Measurements from ENCODE around the gene DUSP8. TPM values are rescaled to one million over a fixed set of nuclear protein-coding genes. Genes with fewer than 3 reads are reported as not detected.

DUSP8 gene
- total and polyA plus RNA-seq, 4 donors = 2.0 to 17.0 (median 6.3) TPM

DNA sequence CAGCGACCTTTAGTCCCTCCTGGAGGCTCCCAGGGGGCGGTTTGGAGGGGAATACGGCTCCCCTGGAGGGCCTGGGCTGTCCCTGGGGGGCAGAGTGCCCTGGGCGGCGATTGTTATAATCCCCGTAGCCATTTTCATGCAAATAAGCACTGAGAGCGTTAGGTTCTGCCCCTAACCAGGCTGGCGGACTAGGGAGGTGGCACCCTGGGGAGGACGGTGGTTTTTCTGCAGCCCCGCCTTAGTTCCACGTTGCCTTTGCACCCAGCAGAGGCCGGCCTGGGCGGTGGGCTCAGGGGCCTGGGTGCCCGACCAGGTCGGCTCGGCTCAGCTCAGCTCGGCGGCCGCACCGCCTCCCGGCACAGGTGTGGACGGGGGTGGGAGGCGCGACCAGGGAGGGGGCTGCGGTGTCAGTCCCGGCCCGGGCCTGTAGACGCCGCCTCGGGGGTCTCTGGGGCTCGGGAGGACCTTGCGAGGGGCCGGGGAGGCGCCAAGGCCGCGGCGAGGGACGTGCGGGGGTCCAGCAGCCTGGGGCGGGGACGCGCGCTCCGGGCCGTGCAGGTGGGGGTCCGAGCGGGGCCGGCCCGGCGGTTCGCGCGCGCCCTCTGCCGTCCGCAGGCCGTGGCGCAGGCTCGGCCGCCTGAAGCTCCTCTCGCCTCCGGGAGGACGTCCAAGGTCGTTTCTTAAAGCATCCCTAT is 2.3 kb upstream of the DUSP8 start:
- WGBS, 2 donors = 1 to 2% methylated on average over 33 to 64 of the region's 64 CpGs
- H3K9me3 ChIP-seq (ENCODE audit: control insufficient read depth in 4 of 4, insufficient read depth in 3 of 4, low read length in 3 of 4) = peaks cover 0 to 6% (median 2%) of the 10 kb centered on the region in 4 donors
- no peak overlapping the region for H3K9ac ChIP-seq (ENCODE audit: insufficient read depth in 1 of 2, low read length in 2 of 2)
- H3K27me3 ChIP-seq (ENCODE audit: control insufficient read depth in 3 of 3, insufficient read depth in 3 of 3, low read length in 2 of 3) = peaks cover 0 to 30% (median 19%) of the 10 kb centered on the region in 3 donors
- TF ChIP-seq, protein P1, sequence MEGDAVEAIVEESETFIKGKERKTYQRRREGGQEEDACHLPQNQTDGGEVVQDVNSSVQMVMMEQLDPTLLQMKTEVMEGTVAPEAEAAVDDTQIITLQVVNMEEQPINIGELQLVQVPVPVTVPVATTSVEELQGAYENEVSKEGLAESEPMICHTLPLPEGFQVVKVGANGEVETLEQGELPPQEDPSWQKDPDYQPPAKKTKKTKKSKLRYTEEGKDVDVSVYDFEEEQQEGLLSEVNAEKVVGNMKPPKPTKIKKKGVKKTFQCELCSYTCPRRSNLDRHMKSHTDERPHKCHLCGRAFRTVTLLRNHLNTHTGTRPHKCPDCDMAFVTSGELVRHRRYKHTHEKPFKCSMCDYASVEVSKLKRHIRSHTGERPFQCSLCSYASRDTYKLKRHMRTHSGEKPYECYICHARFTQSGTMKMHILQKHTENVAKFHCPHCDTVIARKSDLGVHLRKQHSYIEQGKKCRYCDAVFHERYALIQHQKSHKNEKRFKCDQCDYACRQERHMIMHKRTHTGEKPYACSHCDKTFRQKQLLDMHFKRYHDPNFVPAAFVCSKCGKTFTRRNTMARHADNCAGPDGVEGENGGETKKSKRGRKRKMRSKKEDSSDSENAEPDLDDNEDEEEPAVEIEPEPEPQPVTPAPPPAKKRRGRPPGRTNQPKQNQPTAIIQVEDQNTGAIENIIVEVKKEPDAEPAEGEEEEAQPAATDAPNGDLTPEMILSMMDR (IDR thresholded peaks at IDR 0.05; ENCODE audit: control extremely low read depth, extremely low read depth) = peak; percentile 80
- DNase-seq (peak; percentile 52 to 67 (median 66)), ATAC-seq (ENCODE audit: insufficient read depth, low FRiP score) (peak; percentile 71)
- H3K27ac ChIP-seq (ENCODE audit: low read depth in 1 of 2, low read length in 1 of 2) = peak overlapping the region; percentile 60 to 63
- H3K4me1 ChIP-seq (ENCODE audit: control insufficient read depth in 5 of 5, insufficient read depth in 5 of 5, low read length in 5 of 5) = peaks cover 0 to 5% (median 0%) of the 10 kb centered on the region in 5 donors
- H3K36me3 ChIP-seq (ENCODE audit: control insufficient read depth in 4 of 4, insufficient read depth in 4 of 4, low read length in 4 of 4) = no peaks in the 10 kb centered on the region
- no peak overlapping the region for H3K4me3 ChIP-seq

DNA sequence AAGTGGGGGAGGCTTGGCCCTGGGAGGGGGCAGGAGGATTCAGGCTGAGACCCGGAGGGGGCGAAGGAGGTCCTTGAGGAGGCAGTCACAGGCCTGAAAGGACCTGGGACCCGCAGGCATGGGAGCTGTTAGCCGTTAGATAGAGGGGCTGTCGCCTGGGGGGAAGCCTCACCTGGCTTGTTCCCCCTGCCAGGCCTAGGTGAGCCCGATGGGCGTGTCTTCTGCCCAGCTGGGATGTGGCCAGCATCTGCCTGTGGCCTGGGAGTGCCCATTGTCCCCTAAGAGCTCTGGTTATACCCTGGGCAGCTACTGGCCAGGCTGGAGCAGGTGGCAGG is 1.8 kb upstream of the DUSP8 start:
- peak overlapping the region; percentile 60 to 63 for H3K27ac ChIP-seq (ENCODE audit: low read depth in 1 of 2, low read length in 1 of 2)
- peaks cover 0 to 34% (median 22%) of the 10 kb centered on the region in 3 donors for H3K27me3 ChIP-seq (ENCODE audit: control insufficient read depth in 3 of 3, insufficient read depth in 3 of 3, low read length in 2 of 3)
- WGBS, 2 donors = 11 to 16% methylated on average over 7 of the region's 7 CpGs
- no peaks in the 10 kb centered on the region for H3K36me3 ChIP-seq (ENCODE audit: control insufficient read depth in 4 of 4, insufficient read depth in 4 of 4, low read length in 4 of 4)
- ATAC-seq (ENCODE audit: insufficient read depth, low FRiP score) = no peak
- H3K9ac ChIP-seq (ENCODE audit: insufficient read depth in 1 of 2, low read length in 2 of 2) = no peak overlapping the region
- H3K4me3 ChIP-seq = no peak overlapping the region
- H3K4me1 ChIP-seq (ENCODE audit: control insufficient read depth in 5 of 5, insufficient read depth in 5 of 5, low read length in 5 of 5) = peaks cover 0 to 5% (median 0%) of the 10 kb centered on the region in 5 donors
- TF ChIP-seq, protein P1 (IDR thresholded peaks at IDR 0.05; ENCODE audit: control extremely low read depth, extremely low read depth) = no peak
- peaks cover 0 to 6% (median 2%) of the 10 kb centered on the region in 4 donors for H3K9me3 ChIP-seq (ENCODE audit: control insufficient read depth in 4 of 4, insufficient read depth in 3 of 4, low read length in 3 of 4)
- DNase-seq = no peak

DNA sequence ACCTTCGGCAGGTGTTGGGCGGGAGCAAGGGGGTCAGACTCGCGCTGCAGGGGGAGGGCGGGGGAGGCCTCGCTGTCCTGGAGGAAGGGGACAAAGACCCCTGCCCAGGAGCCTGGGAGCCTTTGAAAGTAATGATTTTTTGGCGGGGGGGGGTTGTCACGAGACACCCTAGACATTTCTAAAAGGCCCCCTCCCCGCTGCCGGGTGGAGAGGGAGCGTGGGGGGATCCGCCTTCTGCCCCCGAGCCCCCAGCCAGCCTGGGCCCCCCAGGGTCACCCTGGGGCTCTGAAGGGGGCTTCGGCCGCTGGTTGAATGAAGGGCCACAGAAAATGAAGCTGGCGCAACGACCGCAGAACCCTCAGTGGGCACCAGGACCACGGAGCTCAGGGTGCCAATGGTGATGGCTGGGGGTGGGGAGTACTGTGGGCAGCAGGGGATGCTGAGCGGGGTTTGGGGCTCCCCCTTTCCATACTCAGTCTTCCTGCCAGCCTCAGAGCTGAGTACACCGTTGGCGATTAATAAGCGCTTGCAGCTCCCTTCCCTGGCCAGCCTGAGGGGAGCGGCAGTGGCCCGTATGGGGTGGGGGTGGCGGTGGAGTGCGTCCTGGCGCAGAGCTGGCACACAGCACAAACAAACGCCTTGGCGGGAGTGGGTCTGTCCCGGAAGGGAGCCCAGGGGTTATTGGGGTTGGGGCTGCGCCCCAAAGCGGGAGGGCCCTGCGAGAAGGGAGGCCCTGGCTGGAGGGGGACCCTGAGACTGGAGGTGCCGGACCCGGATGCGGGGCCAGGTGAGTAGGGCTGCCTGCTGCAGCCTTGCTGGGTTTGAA is 1.2 kb upstream of the DUSP8 start:
- DNase-seq (peak in 1 of 3 donors; percentile 26), ATAC-seq (ENCODE audit: insufficient read depth, low FRiP score) (no peak)
- TF ChIP-seq, protein P1 (IDR thresholded peaks at IDR 0.05; ENCODE audit: control extremely low read depth, extremely low read depth) = no peak
- H3K27ac ChIP-seq (ENCODE audit: low read depth in 1 of 2, low read length in 1 of 2) = peak overlapping the region in 1 of 2 donors; percentile 60
- H3K4me3 ChIP-seq = peak overlapping the region; percentile 48
- no peaks in the 10 kb centered on the region for H3K36me3 ChIP-seq (ENCODE audit: control insufficient read depth in 4 of 4, insufficient read depth in 4 of 4, low read length in 4 of 4)
- no peaks in the 10 kb centered on the region for H3K9me3 ChIP-seq (ENCODE audit: control insufficient read depth in 4 of 4, insufficient read depth in 3 of 4, low read length in 3 of 4)
- WGBS, 2 donors = 4 to 6% methylated on average over 33 to 37 of the region's 37 CpGs
- H3K9ac ChIP-seq (ENCODE audit: insufficient read depth in 1 of 2, low read length in 2 of 2) = no peak overlapping the region
- peaks cover 0 to 5% (median 0%) of the 10 kb centered on the region in 5 donors for H3K4me1 ChIP-seq (ENCODE audit: control insufficient read depth in 5 of 5, insufficient read depth in 5 of 5, low read length in 5 of 5)
- H3K27me3 ChIP-seq (ENCODE audit: control insufficient read depth in 3 of 3, insufficient read depth in 3 of 3, low read length in 2 of 3) = peaks cover 0 to 36% (median 22%) of the 10 kb centered on the region in 3 donors
